ENCODE measurements around the gene FAM221B.

FAM221B gene

DNA sequence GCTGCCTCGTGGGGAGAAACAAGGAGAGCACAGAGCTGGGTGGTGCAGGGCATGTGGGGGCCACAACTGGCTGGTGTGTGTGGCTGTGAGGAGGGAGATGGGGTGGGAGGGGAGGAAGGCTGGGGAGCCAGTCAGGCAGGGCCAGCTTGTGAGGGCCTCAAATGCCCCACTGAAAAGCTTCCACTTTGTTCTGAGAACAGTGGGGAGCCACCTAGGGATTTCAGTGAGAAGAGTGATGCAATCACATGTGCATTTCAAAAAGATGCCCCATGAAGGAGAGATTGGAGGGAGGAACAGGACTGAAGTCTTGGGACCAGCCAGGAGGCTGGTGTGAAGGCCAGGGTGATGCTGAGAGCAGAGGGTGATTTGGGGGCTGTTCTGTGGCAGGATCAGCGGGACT lies 40.4 kb upstream of the FAM221B start:
- Histone ChIP-seq H3K27ac (no peak overlapping the region), H3K4me3 (ENCODE audit: low read depth, low read length) (no peak overlapping the region), H3K9ac (no peak overlapping the region), H3K36me3 (ENCODE audit: control insufficient read depth, insufficient read depth, low read length) (no peaks in the 10 kb centered on the region), H3K79me2 (no peaks in the 10 kb centered on the region), H3K9me3 (ENCODE audit: control insufficient read depth, low read length) (no peaks in the 10 kb centered on the region), H2AFZ (no peak overlapping the region), H3K4me1 (no peaks in the 10 kb centered on the region), H3K4me2 (ENCODE audit: low read length) (no peak overlapping the region), H3K27me3 (ENCODE audit: control insufficient read depth, insufficient read depth, low read length) (no peaks in the 10 kb centered on the region)
- TF ChIP-seq, protein P1, sequence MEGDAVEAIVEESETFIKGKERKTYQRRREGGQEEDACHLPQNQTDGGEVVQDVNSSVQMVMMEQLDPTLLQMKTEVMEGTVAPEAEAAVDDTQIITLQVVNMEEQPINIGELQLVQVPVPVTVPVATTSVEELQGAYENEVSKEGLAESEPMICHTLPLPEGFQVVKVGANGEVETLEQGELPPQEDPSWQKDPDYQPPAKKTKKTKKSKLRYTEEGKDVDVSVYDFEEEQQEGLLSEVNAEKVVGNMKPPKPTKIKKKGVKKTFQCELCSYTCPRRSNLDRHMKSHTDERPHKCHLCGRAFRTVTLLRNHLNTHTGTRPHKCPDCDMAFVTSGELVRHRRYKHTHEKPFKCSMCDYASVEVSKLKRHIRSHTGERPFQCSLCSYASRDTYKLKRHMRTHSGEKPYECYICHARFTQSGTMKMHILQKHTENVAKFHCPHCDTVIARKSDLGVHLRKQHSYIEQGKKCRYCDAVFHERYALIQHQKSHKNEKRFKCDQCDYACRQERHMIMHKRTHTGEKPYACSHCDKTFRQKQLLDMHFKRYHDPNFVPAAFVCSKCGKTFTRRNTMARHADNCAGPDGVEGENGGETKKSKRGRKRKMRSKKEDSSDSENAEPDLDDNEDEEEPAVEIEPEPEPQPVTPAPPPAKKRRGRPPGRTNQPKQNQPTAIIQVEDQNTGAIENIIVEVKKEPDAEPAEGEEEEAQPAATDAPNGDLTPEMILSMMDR (IDR thresholded peaks at IDR 0.05): no peak

DNA sequence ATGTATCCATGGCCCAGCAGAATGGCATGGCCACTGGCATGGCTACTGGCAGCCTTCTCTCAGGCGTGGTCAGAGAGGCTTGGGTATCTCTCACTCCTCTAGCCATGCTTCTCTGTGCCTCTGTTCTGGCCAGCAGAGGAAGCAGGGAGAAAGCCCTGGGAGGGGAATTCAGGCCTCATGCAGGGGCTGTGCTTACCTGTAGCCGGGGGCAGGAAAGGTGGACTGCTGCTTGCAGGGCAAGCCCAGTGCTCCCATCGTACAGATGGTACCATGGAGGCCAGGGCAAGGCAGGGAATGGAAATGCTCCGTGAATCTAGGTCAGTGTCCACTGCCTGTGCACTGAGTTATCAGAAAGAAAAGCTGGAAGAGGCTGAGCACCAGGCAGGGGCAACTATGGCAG lies 39.0 kb upstream of the FAM221B start:
- Histone ChIP-seq H3K9ac (no peak overlapping the region), H3K79me2 (no peaks in the 10 kb centered on the region), H2AFZ (no peak overlapping the region), H3K4me2 (ENCODE audit: low read length) (no peak overlapping the region), H3K9me3 (ENCODE audit: control insufficient read depth, low read length) (no peaks in the 10 kb centered on the region), H3K4me3 (ENCODE audit: low read depth, low read length) (no peak overlapping the region), H3K36me3 (ENCODE audit: control insufficient read depth, insufficient read depth, low read length) (no peaks in the 10 kb centered on the region), H3K4me1 (no peaks in the 10 kb centered on the region), H3K27ac (no peak overlapping the region), H3K27me3 (ENCODE audit: control insufficient read depth, insufficient read depth, low read length) (peaks cover 2% of the 10 kb centered on the region)
- TF ChIP-seq, protein P1 (IDR thresholded peaks at IDR 0.05): no peak

DNA sequence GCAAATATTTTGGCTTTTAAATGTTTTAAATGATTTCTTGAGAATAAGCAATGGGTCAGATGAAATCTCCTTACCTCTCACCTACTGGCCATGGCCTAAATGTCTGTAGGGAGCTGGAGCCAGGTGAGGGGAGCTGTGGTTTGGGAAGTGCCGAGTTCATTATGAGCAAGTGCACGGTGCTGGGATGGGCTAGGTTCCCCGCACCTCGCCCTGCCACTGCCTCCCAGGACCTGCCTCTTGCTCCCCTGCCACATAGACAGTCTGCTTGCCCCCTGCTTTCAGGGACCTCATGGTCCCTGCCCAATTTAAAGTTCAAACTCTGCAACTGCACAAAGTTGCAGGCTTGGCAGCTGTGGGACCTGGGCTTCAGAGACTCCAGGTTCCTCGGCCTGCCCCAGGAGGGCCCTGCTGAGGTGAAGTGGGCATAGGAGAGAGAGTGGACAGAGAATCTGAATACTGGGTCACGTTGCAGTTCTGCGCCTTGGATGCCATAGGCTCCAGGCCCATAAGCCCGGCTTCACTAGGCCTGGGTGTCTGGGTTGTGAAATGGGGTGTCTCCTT lies 36.2 kb upstream of the FAM221B start:
- TF ChIP-seq, protein P1 (IDR thresholded peaks at IDR 0.05): no peak

DNA sequence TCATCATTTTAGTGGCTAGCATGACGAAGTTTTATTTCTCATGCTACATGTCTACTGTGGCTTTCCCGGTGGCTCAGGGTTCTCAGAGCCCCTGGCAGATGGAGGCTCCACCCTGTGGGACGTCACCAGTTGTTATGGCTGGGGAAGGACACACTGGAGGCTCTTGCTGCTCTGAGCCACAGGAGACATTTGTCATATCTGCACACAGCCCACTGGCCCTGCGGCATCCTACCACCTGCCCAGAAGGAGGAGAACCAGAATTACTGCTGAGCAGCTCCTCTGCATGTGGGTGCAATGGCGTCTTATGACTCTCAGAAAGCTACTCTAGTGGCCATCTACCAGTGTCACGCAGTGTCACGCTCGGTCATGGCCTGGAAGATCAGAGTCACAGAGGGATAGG lies 35.1 kb upstream of the FAM221B start:
- no peak overlapping the region for H3K4me3 ChIP-seq (ENCODE audit: low read depth, low read length)

More for the DNA sequence above, 36.2 kb upstream of the FAM221B start:
- Histone ChIP-seq H2AFZ (no peak overlapping the region), H3K9ac (no peak overlapping the region), H3K4me3 (ENCODE audit: low read depth, low read length) (no peak overlapping the region), H3K9me3 (ENCODE audit: control insufficient read depth, low read length) (no peaks in the 10 kb centered on the region), H3K27ac (no peak overlapping the region), H3K36me3 (ENCODE audit: control insufficient read depth, insufficient read depth, low read length) (no peaks in the 10 kb centered on the region), H3K4me2 (ENCODE audit: low read length) (no peak overlapping the region), H3K4me1 (no peaks in the 10 kb centered on the region), H3K79me2 (no peaks in the 10 kb centered on the region), H3K27me3 (ENCODE audit: control insufficient read depth, insufficient read depth, low read length) (peaks cover 2% of the 10 kb centered on the region)

DNA sequence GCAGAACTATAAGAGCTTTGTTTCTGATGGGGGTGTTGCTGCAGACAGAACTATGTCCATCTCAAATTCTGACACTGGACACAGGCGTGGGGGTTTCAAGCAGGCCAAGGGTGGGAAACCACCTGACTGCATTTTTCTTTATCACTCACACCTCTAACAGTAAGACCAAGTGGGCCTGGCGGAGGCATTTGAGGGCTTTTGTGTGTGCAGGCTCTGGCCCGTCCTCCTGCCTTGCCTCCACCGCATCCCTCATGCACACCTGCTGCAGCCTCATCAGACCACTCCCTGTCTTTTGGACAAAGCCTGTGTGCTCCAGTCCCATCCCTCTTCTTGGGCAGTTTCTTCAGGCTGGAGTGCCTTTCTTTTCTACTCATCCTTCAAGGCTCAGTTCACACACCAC lies 33.8 kb upstream of the FAM221B start:
- Histone ChIP-seq H3K79me2 (no peaks in the 10 kb centered on the region), H3K27me3 (ENCODE audit: control insufficient read depth, insufficient read depth, low read length) (peaks cover 2% of the 10 kb centered on the region), H2AFZ (no peak overlapping the region), H3K9me3 (ENCODE audit: control insufficient read depth, low read length) (no peaks in the 10 kb centered on the region), H3K4me2 (ENCODE audit: low read length) (no peak overlapping the region), H3K9ac (no peak overlapping the region), H3K4me3 (ENCODE audit: low read depth, low read length) (no peak overlapping the region), H3K36me3 (ENCODE audit: control insufficient read depth, insufficient read depth, low read length) (no peaks in the 10 kb centered on the region), H3K4me1 (peaks cover 4% of the 10 kb centered on the region), H3K27ac (no peak overlapping the region)
- TF ChIP-seq, protein P1 (IDR thresholded peaks at IDR 0.05): no peak

More for the DNA sequence above, 35.1 kb upstream of the FAM221B start:
- no peaks in the 10 kb centered on the region for H3K36me3 ChIP-seq (ENCODE audit: control insufficient read depth, insufficient read depth, low read length)
- no peak overlapping the region for H3K4me2 ChIP-seq (ENCODE audit: low read length)
- peaks cover 2% of the 10 kb centered on the region for H3K27me3 ChIP-seq (ENCODE audit: control insufficient read depth, insufficient read depth, low read length)
- no peak overlapping the region for H2AFZ ChIP-seq
- H3K79me2 ChIP-seq: no peaks in the 10 kb centered on the region
- H3K4me1 ChIP-seq: peaks cover 2% of the 10 kb centered on the region
- H3K9me3 ChIP-seq (ENCODE audit: control insufficient read depth, low read length): no peaks in the 10 kb centered on the region
- no peak overlapping the region for H3K9ac ChIP-seq
- H3K27ac ChIP-seq: no peak overlapping the region
- TF ChIP-seq, protein P1 (IDR thresholded peaks at IDR 0.05): no peak
